GM23338 (cell line): ENCODE results near the gene ESR1.

Source experiments
- CTCF ChIP-seq, 2 experiments: fragments of 200-600 bp in 1 of 2; sonication (generic) in 1 of 2; conservative IDR thresholded peaks; 2 replicates each; pipeline versions ENCODE4 v1.5.1 to v1.6.1; 2016 to 2017; ENCODE audit warnings: antibody characterized with exemption in 2 of 2, low read depth in 2 of 2, mild to moderate bottlenecking in 2 of 2, moderate library complexity in 1 of 2
- ETS1 ChIP-seq: IDR thresholded peaks from 2 replicates; pipeline ENCODE4 v1.6.1; 2016; ENCODE audit warnings: antibody characterized with exemption
- EZH2phosphoT487 ChIP-seq: fragments of 200-600 bp; sonication (generic); IDR thresholded peaks from one replicate; pipeline ENCODE4 v1.8.1; 2018; ENCODE audit warnings: antibody characterized with exemption; ENCODE audit not compliant: unreplicated experiment
- NANOG ChIP-seq: IDR thresholded peaks from 2 replicates; pipeline ENCODE4 v1.6.1; 2016; ENCODE audit warnings: antibody characterized with exemption, borderline replicate concordance

- TF ChIP-seq CTCF (conservative IDR thresholded peaks at IDR 0.05; ENCODE audit: low read depth in 2 of 2) (no peak), ETS1 (no peak), EZH2phosphoT487 (no peak), NANOG (no peak)
These were observed 62.9 kb downstream of the ESR1 start for GRCh38 chr6:151870375-151870774.
